H9 (cell line): Measurements from ENCODE around the gene RPS6KB2. TPM values are rescaled to one million over a fixed set of nuclear protein-coding genes. Genes with fewer than 3 reads are reported as not detected.

Experiments used
- DNase-seq: peaks from one replicate; pipeline ENCODE4 v3.0.0-alpha.2; 2017
- H2AFZ ChIP-seq: one replicate; pipeline ENCODE4 v1.6.1; 2013; ENCODE audit warnings: mild to moderate bottlenecking, low read length, control low read depth, moderate library complexity
- H2AK5ac ChIP-seq: 2 replicates; pipeline ENCODE4 v1.6.1; 2013; ENCODE audit warnings: low read length, control low read depth, mixed read lengths; ENCODE audit not compliant: insufficient read length
- H2BK120ac ChIP-seq: one replicate; pipeline ENCODE4 v1.6.1; 2013; ENCODE audit warnings: low read depth, mild to moderate bottlenecking, low read length, control low read depth, inconsistent platforms; ENCODE audit not compliant: poor library complexity, severe bottlenecking
- H2BK12ac ChIP-seq: 2 replicates; pipeline ENCODE4 v1.6.1; 2013; ENCODE audit warnings: low read length, control low read depth, mixed read lengths, low read depth; ENCODE audit not compliant: insufficient read length
- H2BK15ac ChIP-seq: 2 replicates; pipeline ENCODE4 v1.6.1; 2013; ENCODE audit warnings: low read depth, low read length, control low read depth
- H2BK20ac ChIP-seq: one replicate; pipeline ENCODE4 v1.6.1; 2013; ENCODE audit warnings: low read depth, mild to moderate bottlenecking, low read length, control low read depth, inconsistent platforms; ENCODE audit not compliant: poor library complexity, severe bottlenecking
- H2BK5ac ChIP-seq: 2 replicates; pipeline ENCODE4 v1.6.1; 2013; ENCODE audit warnings: low read length, control low read depth, mixed read lengths; ENCODE audit not compliant: insufficient read length
- H3K14ac ChIP-seq: 2 replicates; pipeline ENCODE4 v1.6.1; 2013; ENCODE audit warnings: low read length, control low read depth; ENCODE audit not compliant: insufficient read depth
- H3K18ac ChIP-seq: 2 replicates; pipeline ENCODE4 v1.6.1; 2013; ENCODE audit warnings: low read depth, mild to moderate bottlenecking, mixed read lengths, low read length, control low read depth; ENCODE audit not compliant: insufficient read length
- H3K23ac ChIP-seq: 2 replicates; pipeline ENCODE4 v1.6.1; 2013; ENCODE audit warnings: low read length, control low read depth, mixed read lengths, low read depth; ENCODE audit not compliant: insufficient read length
- H3K23me2 ChIP-seq: 2 replicates; pipeline ENCODE4 v1.6.1; 2013; ENCODE audit warnings: low read depth, mild to moderate bottlenecking, mixed read lengths, low read length, control low read depth; ENCODE audit not compliant: insufficient read length, poor library complexity, severe bottlenecking
- H3K27ac ChIP-seq: 2 replicates; pipeline ENCODE4 v1.5.1; 2013; ENCODE audit warnings: low read length, control low read depth, mixed read lengths, low read depth; ENCODE audit not compliant: insufficient read length
- H3K27me3 ChIP-seq: 2 replicates; pipeline ENCODE4 v1.6.1; 2013; ENCODE audit warnings: low read length, control low read depth, inconsistent platforms; ENCODE audit not compliant: insufficient read depth
- H3K4ac ChIP-seq: 2 replicates; pipeline ENCODE4 v1.6.1; 2013; ENCODE audit warnings: low read depth, mild to moderate bottlenecking, control low read depth, inconsistent platforms, low read length, moderate library complexity
- H3K4me1 ChIP-seq: 2 replicates; pipeline ENCODE4 v1.6.1; 2013; ENCODE audit warnings: low read length, control low read depth, inconsistent platforms; ENCODE audit not compliant: insufficient read depth
- H3K4me2 ChIP-seq: 2 replicates; pipeline ENCODE4 v1.6.1; 2013; ENCODE audit warnings: low read length, control low read depth, mixed read lengths; ENCODE audit not compliant: insufficient read length, insufficient read depth
- H3K56ac ChIP-seq: 2 replicates; pipeline ENCODE4 v1.6.1; 2013; ENCODE audit warnings: low read depth, mild to moderate bottlenecking, mixed read lengths, low read length, control low read depth; ENCODE audit not compliant: insufficient read length
- H3K79me1 ChIP-seq: 2 replicates; pipeline ENCODE4 v1.6.1; 2013; ENCODE audit warnings: low read depth, mild to moderate bottlenecking, moderate library complexity, low read length, control low read depth, inconsistent platforms; ENCODE audit not compliant: insufficient read depth, poor library complexity, severe bottlenecking
- H3K79me2 ChIP-seq: 2 replicates; pipeline ENCODE4 v1.6.1; 2013; ENCODE audit warnings: low read length, control low read depth, inconsistent platforms; ENCODE audit not compliant: insufficient read depth
- H3K9ac ChIP-seq: 2 replicates; pipeline ENCODE4 v1.6.1; 2013; ENCODE audit warnings: low read length, control low read depth, mixed read lengths; ENCODE audit not compliant: insufficient read length; ENCODE audit errors: extremely low read depth
- H3K9me3 ChIP-seq: one replicate; pipeline ENCODE4 v1.6.1; 2013; ENCODE audit warnings: low read depth, low read length, inconsistent platforms; ENCODE audit not compliant: control insufficient read depth
- H3T11ph ChIP-seq: one replicate; pipeline ENCODE4 v1.6.1; 2013; ENCODE audit warnings: mild to moderate bottlenecking, low read length, control low read depth, inconsistent platforms
- H4K20me1 ChIP-seq: one replicate; pipeline ENCODE4 v1.6.1; 2013; ENCODE audit not compliant: control insufficient read depth, insufficient read length, insufficient read depth
- H4K5ac ChIP-seq: 2 replicates; pipeline ENCODE4 v1.6.1; 2013; ENCODE audit warnings: low read depth, mild to moderate bottlenecking, mixed read lengths, low read length, control low read depth; ENCODE audit not compliant: insufficient read length
- H4K8ac ChIP-seq: replicated peaks from 2 replicates; pipeline ENCODE4 v1.6.1; 2013; ENCODE audit warnings: low read length, control low read depth, mixed read lengths, low read depth; ENCODE audit not compliant: insufficient read length
- H4K91ac ChIP-seq: 2 replicates; pipeline ENCODE4 v1.6.1; 2013; ENCODE audit warnings: low read depth, mild to moderate bottlenecking, moderate library complexity, mixed read lengths, low read length, control low read depth; ENCODE audit not compliant: insufficient read length
- H3K27ac Mint-ChIP-seq, 3 experiments: 2 replicates in 2 of 3; 3 replicates in 1 of 3; pipeline ENCODE4 v1.8.0; 2020 to 2021; ENCODE audit warnings: mixed read lengths in 3 of 3, mild to moderate bottlenecking in 1 of 3, moderate library complexity in 1 of 3
- H3K27me3 Mint-ChIP-seq: 2 replicates; pipeline ENCODE4 v1.8.0; 2021; ENCODE audit warnings: low read depth, mild to moderate bottlenecking, moderate library complexity, mixed read lengths
- H3K36me3 Mint-ChIP-seq, 3 experiments: 2 replicates in 2 of 3; 3 replicates in 1 of 3; pipeline ENCODE4 v1.8.0; 2020 to 2021; ENCODE audit warnings: low read depth in 3 of 3, mixed read lengths in 3 of 3; ENCODE audit not compliant: insufficient read depth in 1 of 3
- H3K4me1 Mint-ChIP-seq, 2 experiments: 2 replicates each; pipeline ENCODE4 v1.8.0; 2020; ENCODE audit warnings: mixed read lengths in 2 of 2
- H3K4me3 Mint-ChIP-seq, 2 experiments: 2 replicates in 1 of 2; 3 replicates in 1 of 2; pipeline ENCODE4 v1.8.0; 2020 to 2021; ENCODE audit warnings: mild to moderate bottlenecking in 2 of 2, mixed read lengths in 2 of 2, moderate library complexity in 1 of 2
- H3K9me3 Mint-ChIP-seq, 2 experiments: 2 replicates in 1 of 2; 3 replicates in 1 of 2; pipeline ENCODE4 v1.8.0; 2020; ENCODE audit warnings: mild to moderate bottlenecking in 2 of 2, mixed read lengths in 2 of 2, moderate library complexity in 1 of 2
- WGBS: extraction: QIAGEN DNeasy Blood & Tissue Kit; methylation state at CpG from one replicate; pipeline ENCODE4 v1.1.7; 2013; ENCODE audit warnings: missing lambda C conversion rate, low lambda C conversion rate, mixed read lengths; ENCODE audit not compliant: insufficient read length; ENCODE audit errors: extremely low coverage; 5-methylcytosine and 5-hydroxymethylcytosine counted together
- total RNA-seq: library from RNA; stranded (reverse); gene quantifications from 2 replicates; pipeline ENCODE4 v1.2.1, GENCODE V29; 2021
- TF ChIP-seq, protein P1 (sequence below): fragments of 200-600 bp; sonication (generic); conservative IDR thresholded peaks from 3 replicates; pipeline ENCODE4 v1.8.0; 2021; ENCODE audit warnings: antibody characterized with exemption, mild to moderate bottlenecking

Gene RPS6KB2
- total RNA-seq, 1 experiment from 2014 or later, result 51.7 TPM

DNA sequence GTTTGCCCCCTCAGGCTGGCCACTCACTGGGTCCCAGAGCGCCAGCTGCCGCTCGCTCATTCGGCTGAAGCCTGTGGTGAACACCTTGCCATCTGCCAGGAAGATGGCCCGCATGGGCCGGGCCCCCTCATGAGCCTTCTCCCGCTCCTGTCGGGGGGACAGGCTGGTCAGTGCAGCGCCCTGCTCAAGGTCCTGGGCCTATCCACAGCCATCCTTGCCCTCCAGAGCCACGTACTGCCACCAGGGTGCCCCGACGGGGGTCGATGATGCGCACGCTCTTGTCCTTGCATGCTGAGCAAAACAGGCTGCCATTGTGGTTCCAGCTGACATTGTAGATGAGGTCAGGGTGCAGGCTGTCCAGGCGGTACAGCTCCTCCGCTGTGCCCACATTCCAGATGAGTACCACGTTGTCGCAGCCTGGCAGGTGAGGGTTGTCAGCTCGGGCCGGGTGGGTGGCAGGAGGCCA is 12.8 kb downstream of the RPS6KB2 start:
- Histone ChIP-seq H2AK5ac (no peak overlapping the region), H3K18ac (no peak overlapping the region), H3K27ac (no peak overlapping the region), H3K4me2 (no peak overlapping the region), H4K5ac (no peak overlapping the region), H2BK20ac (no peak overlapping the region), H2BK5ac (no peak overlapping the region), H3K4me1 (no peaks in the 10 kb centered on the region; the same call in 1 of the 2 replicates), H3K9ac (no peak overlapping the region), H2BK15ac (no peak overlapping the region), H3K23ac (no peak overlapping the region), H3K4ac (no peak overlapping the region), H3K79me2 (no peaks in the 10 kb centered on the region), H4K8ac (no peak overlapping the region), H3K27me3 (no peaks in the 10 kb centered on the region), H3T11ph (no peak overlapping the region), H3K23me2 (peaks cover 4% of the 10 kb centered on the region), H2AFZ (no peak overlapping the region), H3K9me3 (no peaks in the 10 kb centered on the region), H3K79me1 (no peaks in the 10 kb centered on the region), H3K56ac (no peak overlapping the region), H3K14ac (no peak overlapping the region), H4K20me1 (no peaks in the 10 kb centered on the region), H4K91ac (no peak overlapping the region), H2BK120ac (no peak overlapping the region), H2BK12ac (no peak overlapping the region)
- Mint-ChIP-seq H3K4me1 (peaks cover 4 to 16% of the 10 kb centered on the region in 2 experiments), H3K4me3 (no peak overlapping the region), H3K27me3 (peaks cover 3% of the 10 kb centered on the region; the same call in 1 of the 2 replicates), H3K36me3 (peaks cover 10 to 34% (median 28%) of the 10 kb centered on the region in 3 experiments; a peak in 5 of 7 replicates), H3K27ac (no peak overlapping the region), H3K9me3 (no peaks in the 10 kb centered on the region)
- DNase-seq, result no peak
- no CpG with 5 or more reads among the region's 21 CpGs for WGBS
- TF ChIP-seq, protein P1, sequence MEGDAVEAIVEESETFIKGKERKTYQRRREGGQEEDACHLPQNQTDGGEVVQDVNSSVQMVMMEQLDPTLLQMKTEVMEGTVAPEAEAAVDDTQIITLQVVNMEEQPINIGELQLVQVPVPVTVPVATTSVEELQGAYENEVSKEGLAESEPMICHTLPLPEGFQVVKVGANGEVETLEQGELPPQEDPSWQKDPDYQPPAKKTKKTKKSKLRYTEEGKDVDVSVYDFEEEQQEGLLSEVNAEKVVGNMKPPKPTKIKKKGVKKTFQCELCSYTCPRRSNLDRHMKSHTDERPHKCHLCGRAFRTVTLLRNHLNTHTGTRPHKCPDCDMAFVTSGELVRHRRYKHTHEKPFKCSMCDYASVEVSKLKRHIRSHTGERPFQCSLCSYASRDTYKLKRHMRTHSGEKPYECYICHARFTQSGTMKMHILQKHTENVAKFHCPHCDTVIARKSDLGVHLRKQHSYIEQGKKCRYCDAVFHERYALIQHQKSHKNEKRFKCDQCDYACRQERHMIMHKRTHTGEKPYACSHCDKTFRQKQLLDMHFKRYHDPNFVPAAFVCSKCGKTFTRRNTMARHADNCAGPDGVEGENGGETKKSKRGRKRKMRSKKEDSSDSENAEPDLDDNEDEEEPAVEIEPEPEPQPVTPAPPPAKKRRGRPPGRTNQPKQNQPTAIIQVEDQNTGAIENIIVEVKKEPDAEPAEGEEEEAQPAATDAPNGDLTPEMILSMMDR, result no peak
